GM12878 (cell line): ENCODE data around the gene CCDC8. TPM values are rescaled to one million over a fixed set of nuclear protein-coding genes. Genes with fewer than 3 reads are reported as not detected.

Experiments used
- ATAC-seq: fragments of 200-7000 bp; cut with Tn5 transposase; 3 replicates; pipeline ENCODE4 v1.9.1; 2020; ENCODE audit warnings: mild to moderate bottlenecking, moderate library complexity
- BruUV-seq: library from RNA; stranded (reverse); fragments of 400-500 nt; replicated peaks from 2 replicates; lab custom pipeline; 2021; lab: Mats Ljungman, UMichigan
- CTCF ChIA-PET: fragments of 300-600 bp; sonication (Branson Sonifier 250); formaldehyde crosslinking; extraction: SDS; loops from one replicate; lab custom pipeline; 2021; ENCODE audit warnings: inconsistent platforms; lab: Yijun Ruan, JAX
- POLR2A ChIA-PET: fragments of 350-600 bp; formaldehyde crosslinking; extraction: SDS; loops from one replicate; lab custom pipeline; 2021; ENCODE audit warnings: inconsistent platforms; lab: Charles Lee
- RAD21 ChIA-PET: fragments of 300-600 bp; sonication (Branson Sonifier 250); formaldehyde crosslinking; loops from one replicate; lab custom pipeline; 2023; ENCODE audit warnings: antibody characterized with exemption; ENCODE audit not compliant: unreplicated experiment; lab: Charles Lee
- SMC1A ChIA-PET: fragments of 300-600 bp; sonication (Branson Sonifier 250); formaldehyde crosslinking; loops from one replicate; lab custom pipeline; 2023; ENCODE audit not compliant: unreplicated experiment, uncharacterized antibody; lab: Charles Lee
- DNase-seq: peaks from one replicate; pipeline ENCODE4 v3.0.0-alpha.2; 2011; ENCODE audit warnings: low read depth, low spot score
- FAIRE-seq: peaks from 3 replicates; lab custom pipeline; 2011; peaks lifted over from hg19 to GRCh38; lab: Jason Lieb, UNC
- H2AFZ ChIP-seq: 2 replicates; pipeline ENCODE4 v1.6.0; 2011; ENCODE audit warnings: low read depth, low read length, control low read depth; ENCODE audit not compliant: control insufficient read depth
- H3K27ac ChIP-seq: 2 replicates; pipeline ENCODE4 v1.5.1; 2011; ENCODE audit warnings: control low read depth; ENCODE audit not compliant: control insufficient read depth, insufficient read depth
- H3K27me3 ChIP-seq, 2 experiments: replicated peaks in 1 of 2; 2 replicates each; pipeline versions ENCODE4 v1.6.0 to v1.6.1; 2011; ENCODE audit warnings: low read length in 1 of 2; ENCODE audit not compliant: control insufficient read depth in 2 of 2, insufficient read depth in 2 of 2
- H3K36me3 ChIP-seq, 2 experiments: 2 replicates each; pipeline ENCODE4 v1.5.1; 2011; ENCODE audit warnings: low read length in 1 of 2; ENCODE audit not compliant: control insufficient read depth in 2 of 2, insufficient read depth in 2 of 2
- H3K4me1 ChIP-seq: 2 replicates; pipeline ENCODE4 v1.6.1; 2011; ENCODE audit warnings: mild to moderate bottlenecking, low read length, moderate library complexity, mixed read lengths; ENCODE audit not compliant: control insufficient read depth, insufficient read depth
- H3K4me2 ChIP-seq: 2 replicates; pipeline ENCODE4 v1.6.0; 2011; ENCODE audit warnings: control low read depth; ENCODE audit not compliant: control insufficient read depth, insufficient read depth
- H3K4me3 ChIP-seq: fragments of 200-600 bp; sonication (generic); 2 replicates; pipeline ENCODE4 v1.5.1; 2016
- H3K79me2 ChIP-seq: 2 replicates; pipeline ENCODE4 v1.6.0; 2011; ENCODE audit warnings: low read length; ENCODE audit not compliant: control insufficient read depth, insufficient read depth
- H3K9ac ChIP-seq: 2 replicates; pipeline ENCODE4 v1.8.0; 2011; ENCODE audit warnings: low read length, control low read depth, mixed read lengths; ENCODE audit not compliant: control insufficient read depth, insufficient read depth
- H3K9me3 ChIP-seq: replicated peaks from 3 replicates; pipeline ENCODE4 v1.5.1; 2011; ENCODE audit warnings: mild to moderate bottlenecking, low read length; ENCODE audit not compliant: control insufficient read depth, insufficient read depth
- H4K20me1 ChIP-seq: 2 replicates; pipeline ENCODE4 v1.6.0; 2011; ENCODE audit not compliant: control insufficient read depth, insufficient read depth
- DPF2 ChIP-seq: fragments of 450-650 bp; IDR thresholded peaks from 2 replicates; pipeline ENCODE4 v1.6.1; 2017; ENCODE audit warnings: mild to moderate bottlenecking
- ETV6 ChIP-seq, 2 experiments: fragments of 450-650 bp in 1 of 2; IDR thresholded peaks in 1 of 2; conservative IDR thresholded peaks in 1 of 2; 2 replicates each; pipeline ENCODE4 v1.6.1; 2014; ENCODE audit warnings: antibody characterized with exemption in 1 of 2, borderline replicate concordance in 1 of 2, low read depth in 1 of 2, mild to moderate bottlenecking in 1 of 2, moderate library complexity in 1 of 2
- HDAC6 ChIP-seq: fragments of 200-600 bp; sonication (generic); IDR thresholded peaks from one replicate; pipeline ENCODE4 v1.8.0; 2017; ENCODE audit warnings: antibody characterized with exemption; ENCODE audit not compliant: unreplicated experiment
- HDGF ChIP-seq: fragments of 450-650 bp; IDR thresholded peaks from 2 replicates; pipeline ENCODE4 v1.6.1; 2016; ENCODE audit warnings: antibody characterized with exemption
- NR2C1 ChIP-seq: fragments of 450-650 bp; IDR thresholded peaks from 2 replicates; pipeline ENCODE4 v1.6.1; 2017; ENCODE audit warnings: antibody characterized with exemption, mild to moderate bottlenecking, moderate library complexity
- RAD21 ChIP-seq: IDR thresholded peaks from 2 replicates; pipeline ENCODE4 v1.6.1; 2011; ENCODE audit warnings: mild to moderate bottlenecking, low read depth, low read length, moderate library complexity; ENCODE audit not compliant: insufficient read depth
- SIX5 ChIP-seq: IDR thresholded peaks from 2 replicates; pipeline ENCODE4 v1.6.1; 2011; ENCODE audit warnings: mild to moderate bottlenecking, low read depth, low read length, moderate library complexity; ENCODE audit not compliant: severe bottlenecking
- SMAD1 ChIP-seq: fragments of 450-650 bp; IDR thresholded peaks from 2 replicates; pipeline ENCODE4 v1.6.1; 2018; ENCODE audit warnings: mild to moderate bottlenecking, low read depth; ENCODE audit not compliant: partially characterized antibody
- SP1 ChIP-seq: IDR thresholded peaks from one replicate; pipeline ENCODE4 v1.6.1; 2011; ENCODE audit warnings: low read depth, low read length
- SPI1 ChIP-seq: IDR thresholded peaks from 2 replicates; pipeline ENCODE4 v1.6.1; 2011; ENCODE audit warnings: low read depth, mild to moderate bottlenecking, low read length, moderate library complexity, borderline replicate concordance; ENCODE audit not compliant: insufficient read depth
- SUZ12 ChIP-seq: fragments of 200-600 bp; sonication (generic); IDR thresholded peaks from one replicate; pipeline ENCODE4 v1.6.1; 2018; ENCODE audit warnings: antibody characterized with exemption, mild to moderate bottlenecking; ENCODE audit not compliant: unreplicated experiment
- ZBED1 ChIP-seq: IDR thresholded peaks from 2 replicates; pipeline ENCODE4 v1.6.1; 2016; ENCODE audit warnings: borderline replicate concordance
- ZBTB4 ChIP-seq: fragments of 450-650 bp; formaldehyde crosslinking; IDR thresholded peaks from 2 replicates; pipeline ENCODE4 v1.4.0; 2022; ENCODE audit warnings: mild to moderate bottlenecking, moderate library complexity
- WGBS: methylation state at CpG from one replicate; pipeline ENCODE4 v1.1.6; 2016; ENCODE audit warnings: low lambda C conversion rate; ENCODE audit not compliant: insufficient replicate concordance, insufficient coverage; ENCODE audit errors: missing lambda C conversion rate; 5-methylcytosine and 5-hydroxymethylcytosine counted together
- in situ Hi-C: fragments of 300-500 bp; cut with MboI; formaldehyde crosslinking; loops from 9 replicates; pipeline ENCODE4 v1.14.3; 2018; ENCODE audit warnings: mixed read lengths
- intact Hi-C: fragments of 100-400 bp; cut with micrococcal nuclease; formaldehyde crosslinking; loops from one replicate; pipeline ENCODE4 v1.14.2; 2022; ENCODE audit not compliant: unreplicated experiment
- polyA plus RNA-seq, 11 experiments: library from polyadenylated mRNA; depleted of rRNA in 4 of 11; unstranded in 6 of 11; stranded (reverse) in 5 of 11; fragments of >200 nt; fragmentation: Nextera tagmentation in 4 of 11; fragmentation: Illumina TruSeq in 1 of 11; extraction: Ambion mirVana in 4 of 11; extraction: Trizol in 1 of 11; gene quantifications; 1 replicate in 1 of 11; 2 replicates in 10 of 11; pipeline versions ENCODE4 v1.2.1 to v1.2.3, GENCODE V29; 2011 to 2016; ENCODE audit warnings: inconsistent platforms in 2 of 11, missing spikeins in 2 of 11, low read depth in 1 of 11
- total RNA-seq, 4 experiments: library from RNA; depleted of rRNA in 3 of 4; stranded (reverse); fragments of >200 nt in 3 of 4; fragmentation: Illumina TruSeq in 1 of 4; extraction: Trizol in 1 of 4; gene quantifications; 2 replicates each; pipeline versions ENCODE4 v1.2.1 to v1.2.3, GENCODE V29; 2013 to 2021

The CCDC8 gene
- total and polyA plus RNA-seq, 10 of the 15 experiments (the other 5 are each of a cell fraction or from before 2014, with no cell fraction given) = under 0.01 to 0.15 (median 0.05) TPM; not detected in 5

GRCh38 chr19:46384396-46384795 is 29.0 kb downstream of the CCDC8 start:
- WGBS = over 99% methylated on average over 10 of the region's 11 CpGs
- ATAC-seq (no peak), FAIRE-seq (no peak), DNase-seq (no peak)
- no peaks in the 10 kb centered on the region for H3K9me3 ChIP-seq
- H3K36me3 ChIP-seq = peaks cover 31 to 45% of the 10 kb centered on the region in 2 experiments
- SMC1A ChIA-PET = no interaction called here
- RAD21 ChIA-PET = no interaction called here
- H3K9ac ChIP-seq = no peak overlapping the region
- H3K4me1 ChIP-seq = no peaks in the 10 kb centered on the region
- intact Hi-C loops = no loop called here
- no peak overlapping the region for H2AFZ ChIP-seq
- H3K4me3 ChIP-seq = no peak overlapping the region
- BruUV-seq = no TSS peak
- H3K27me3 ChIP-seq = no peaks in the 10 kb centered on the region
- no peak overlapping the region for H3K4me2 ChIP-seq
- H3K79me2 ChIP-seq = no peaks in the 10 kb centered on the region
- CTCF ChIA-PET = interaction anchor here (1.1 to 1.2 kb wide), 2 partner anchors 10 to 37 kb away, joined by 3 read pairs; no protein-coding TSS in a partner anchor
- POLR2A ChIA-PET = no interaction called here
- H3K27ac ChIP-seq = no peak overlapping the region
- H4K20me1 ChIP-seq = no peaks in the 10 kb centered on the region
- TF ChIP-seq SP1 (no peak), RAD21 (no peak), DPF2 (no peak), SUZ12 (no peak), ZBED1 (no peak), SMAD1 (no peak), SPI1 (no peak), ZBTB4 (CRISPR knock-in tag) (no peak), ETV6 (conservative IDR thresholded peaks at IDR 0.05 in 1 of 2, IDR thresholded peaks at IDR 0.05 in 1 of 2; ENCODE audit: borderline replicate concordance in 1 of 2, low read depth in 1 of 2) (no peak), HDAC6 (no peak), HDGF (no peak), SIX5 (no peak), NR2C1 (no peak)
- TF ChIP-seq, all 136 proteins: peak for 0
- in situ Hi-C loops = no loop called here
